Ishikawa (cell line): Measurements from ENCODE around the gene SEMA6D.

ENCODE experiments used
- CEBPB ChIP-seq: IDR thresholded peaks from 2 replicates; pipeline ENCODE4 v1.6.1; 2012
- CREB1 ChIP-seq: IDR thresholded peaks from 2 replicates; pipeline ENCODE4 v1.6.1; 2012; ENCODE audit warnings: low read depth
- EGR1 ChIP-seq: IDR thresholded peaks from 2 replicates; pipeline ENCODE4 v1.6.1; 2012
- EP300 ChIP-seq: IDR thresholded peaks from 2 replicates; pipeline ENCODE4 v1.6.1; 2012; ENCODE audit warnings: borderline replicate concordance
- FOXM1 ChIP-seq: IDR thresholded peaks from 2 replicates; pipeline ENCODE4 v1.6.1; 2012; ENCODE audit warnings: low read depth, borderline replicate concordance
- NFIC ChIP-seq: IDR thresholded peaks from 2 replicates; pipeline ENCODE4 v1.6.1; 2012
- RAD21 ChIP-seq: IDR thresholded peaks from 2 replicates; pipeline ENCODE4 v1.6.1; 2012; ENCODE audit warnings: low read depth
- TAF1 ChIP-seq: IDR thresholded peaks from 2 replicates; pipeline ENCODE4 v1.6.1; 2012; ENCODE audit warnings: low read depth, mild to moderate bottlenecking
- TCF12 ChIP-seq: IDR thresholded peaks from 2 replicates; pipeline ENCODE4 v1.6.1; 2012; ENCODE audit warnings: low read depth
- TEAD4 ChIP-seq: IDR thresholded peaks from 2 replicates; pipeline ENCODE4 v1.6.1; 2012
- YY1 ChIP-seq: IDR thresholded peaks from 2 replicates; pipeline ENCODE4 v1.6.1; 2012; ENCODE audit warnings: low read depth
- ZBTB7A ChIP-seq: IDR thresholded peaks from 2 replicates; pipeline ENCODE4 v1.6.1; 2012; ENCODE audit warnings: low read depth
- TF ChIP-seq, protein P1 (sequence below): IDR thresholded peaks from 2 replicates; pipeline ENCODE4 v1.6.1; 2012; ENCODE audit warnings: low read depth, mild to moderate bottlenecking
- TF ChIP-seq, protein P2 (sequence below): IDR thresholded peaks from 2 replicates; pipeline ENCODE4 v1.6.1; 2012
- TF ChIP-seq, protein P3 (sequence below): IDR thresholded peaks from 2 replicates; pipeline ENCODE4 v1.6.1; 2012

Gene SEMA6D

GRCh38 chr15:47727137-47727536 is 9.8 kb downstream of the SEMA6D start:
- TF ChIP-seq ZBTB7A (no peak), RAD21 (no peak), EP300 (no peak), CREB1 (no peak), EGR1 (no peak), YY1 (no peak), TAF1 (no peak), TEAD4 (no peak), CEBPB (no peak), TCF12 (no peak), FOXM1 (no peak), NFIC (no peak)
- TF ChIP-seq, protein P1, sequence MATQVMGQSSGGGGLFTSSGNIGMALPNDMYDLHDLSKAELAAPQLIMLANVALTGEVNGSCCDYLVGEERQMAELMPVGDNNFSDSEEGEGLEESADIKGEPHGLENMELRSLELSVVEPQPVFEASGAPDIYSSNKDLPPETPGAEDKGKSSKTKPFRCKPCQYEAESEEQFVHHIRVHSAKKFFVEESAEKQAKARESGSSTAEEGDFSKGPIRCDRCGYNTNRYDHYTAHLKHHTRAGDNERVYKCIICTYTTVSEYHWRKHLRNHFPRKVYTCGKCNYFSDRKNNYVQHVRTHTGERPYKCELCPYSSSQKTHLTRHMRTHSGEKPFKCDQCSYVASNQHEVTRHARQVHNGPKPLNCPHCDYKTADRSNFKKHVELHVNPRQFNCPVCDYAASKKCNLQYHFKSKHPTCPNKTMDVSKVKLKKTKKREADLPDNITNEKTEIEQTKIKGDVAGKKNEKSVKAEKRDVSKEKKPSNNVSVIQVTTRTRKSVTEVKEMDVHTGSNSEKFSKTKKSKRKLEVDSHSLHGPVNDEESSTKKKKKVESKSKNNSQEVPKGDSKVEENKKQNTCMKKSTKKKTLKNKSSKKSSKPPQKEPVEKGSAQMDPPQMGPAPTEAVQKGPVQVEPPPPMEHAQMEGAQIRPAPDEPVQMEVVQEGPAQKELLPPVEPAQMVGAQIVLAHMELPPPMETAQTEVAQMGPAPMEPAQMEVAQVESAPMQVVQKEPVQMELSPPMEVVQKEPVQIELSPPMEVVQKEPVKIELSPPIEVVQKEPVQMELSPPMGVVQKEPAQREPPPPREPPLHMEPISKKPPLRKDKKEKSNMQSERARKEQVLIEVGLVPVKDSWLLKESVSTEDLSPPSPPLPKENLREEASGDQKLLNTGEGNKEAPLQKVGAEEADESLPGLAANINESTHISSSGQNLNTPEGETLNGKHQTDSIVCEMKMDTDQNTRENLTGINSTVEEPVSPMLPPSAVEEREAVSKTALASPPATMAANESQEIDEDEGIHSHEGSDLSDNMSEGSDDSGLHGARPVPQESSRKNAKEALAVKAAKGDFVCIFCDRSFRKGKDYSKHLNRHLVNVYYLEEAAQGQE, result no peak
- TF ChIP-seq, protein P2, sequence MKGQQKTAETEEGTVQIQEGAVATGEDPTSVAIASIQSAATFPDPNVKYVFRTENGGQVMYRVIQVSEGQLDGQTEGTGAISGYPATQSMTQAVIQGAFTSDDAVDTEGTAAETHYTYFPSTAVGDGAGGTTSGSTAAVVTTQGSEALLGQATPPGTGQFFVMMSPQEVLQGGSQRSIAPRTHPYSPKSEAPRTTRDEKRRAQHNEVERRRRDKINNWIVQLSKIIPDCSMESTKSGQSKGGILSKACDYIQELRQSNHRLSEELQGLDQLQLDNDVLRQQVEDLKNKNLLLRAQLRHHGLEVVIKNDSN, result no peak
- TF ChIP-seq, protein P3, sequence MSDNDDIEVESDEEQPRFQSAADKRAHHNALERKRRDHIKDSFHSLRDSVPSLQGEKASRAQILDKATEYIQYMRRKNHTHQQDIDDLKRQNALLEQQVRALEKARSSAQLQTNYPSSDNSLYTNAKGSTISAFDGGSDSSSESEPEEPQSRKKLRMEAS, result no peak

DNA sequence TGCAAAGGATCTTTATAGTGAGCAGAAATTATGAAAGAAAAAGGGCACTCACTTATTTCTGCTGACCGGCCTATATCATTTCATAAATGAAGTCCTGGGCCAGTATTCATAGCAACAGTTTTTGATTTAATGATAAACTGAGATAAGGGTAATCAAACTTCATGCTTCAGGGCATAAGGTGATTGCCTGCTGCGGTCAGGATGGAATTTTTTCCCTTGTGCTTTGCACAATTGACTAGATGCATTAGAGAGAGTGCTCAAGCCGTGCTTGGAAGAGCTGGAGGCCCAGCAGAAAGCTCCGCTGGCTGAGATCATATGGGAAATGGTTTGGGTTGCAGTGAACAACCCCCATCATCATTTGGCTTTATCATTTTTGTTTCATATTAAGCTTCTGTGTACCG is 10.4 kb downstream of the SEMA6D start:
- TF ChIP-seq, protein P2, result no peak
- no peak for TF ChIP-seq EP300
- TF ChIP-seq RAD21, result no peak
- TF ChIP-seq TAF1, result no peak
- TF ChIP-seq, protein P3, result no peak
- no peak for TF ChIP-seq EGR1
- TF ChIP-seq NFIC, result no peak
- no peak for TF ChIP-seq TEAD4
- TF ChIP-seq, protein P1, result no peak
- no peak for TF ChIP-seq YY1

DNA sequence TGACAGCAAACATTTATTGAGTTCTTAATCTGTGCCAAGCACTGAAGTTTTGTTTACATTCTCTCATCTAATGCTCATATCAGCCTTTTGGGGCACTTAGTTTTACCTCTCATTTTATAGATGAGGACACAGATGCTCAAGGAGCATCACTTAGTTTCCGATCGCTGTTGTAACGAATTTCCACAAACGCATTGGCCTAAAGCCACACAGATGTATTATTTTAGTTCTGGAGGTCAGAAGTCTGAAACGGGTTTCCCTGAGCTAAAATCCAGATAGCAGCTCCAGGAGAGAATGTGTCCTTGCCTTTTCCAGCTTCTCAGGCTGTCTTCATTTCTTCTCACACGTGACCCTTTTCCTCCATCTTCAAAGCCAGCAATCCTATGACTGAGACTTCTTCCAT is 11.1 kb downstream of the SEMA6D start:
- no peak for TF ChIP-seq EP300
- TF ChIP-seq CEBPB, result no peak
- TF ChIP-seq NFIC, result no peak
- TF ChIP-seq FOXM1, result no peak
- TF ChIP-seq, protein P3, result no peak
- TF ChIP-seq, protein P2, result no peak
- TF ChIP-seq TCF12, result no peak
- TF ChIP-seq CREB1, result no peak
- no peak for TF ChIP-seq RAD21
- no peak for TF ChIP-seq YY1
- no peak for TF ChIP-seq TEAD4

- TF ChIP-seq CREB1 (no peak), TAF1 (no peak), TCF12 (no peak), ZBTB7A (no peak), EP300 (no peak), EGR1 (no peak), YY1 (no peak)
- TF ChIP-seq, protein P2, result no peak
- TF ChIP-seq, protein P3, result no peak
These were observed 11.6 kb downstream of the SEMA6D start for GRCh38 chr15:47728886-47729285.

DNA sequence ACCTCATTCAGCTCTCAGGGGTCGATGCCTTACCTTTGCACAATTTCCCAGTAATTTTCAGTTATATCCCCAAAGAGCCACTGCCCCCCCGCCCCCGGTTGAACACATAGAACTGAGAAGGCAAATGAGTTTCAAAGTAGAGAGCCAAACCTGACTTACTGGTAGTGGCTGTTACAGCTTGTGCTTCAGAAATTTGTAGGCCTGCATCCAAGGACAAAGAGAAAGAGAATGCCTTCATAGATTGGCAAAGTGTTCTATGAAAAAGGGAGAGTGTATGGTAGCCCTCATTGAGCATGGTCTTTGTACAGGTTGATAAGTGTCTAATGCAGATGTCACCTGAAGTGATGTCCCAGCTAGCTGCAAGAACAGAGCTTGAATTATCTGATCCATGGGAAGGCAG is 13.9 kb downstream of the SEMA6D start:
- TF ChIP-seq TAF1, result no peak
- TF ChIP-seq EP300, result no peak
- TF ChIP-seq, protein P1, result no peak
- TF ChIP-seq NFIC, result no peak
- TF ChIP-seq, protein P2, result no peak
- TF ChIP-seq FOXM1, result no peak
- TF ChIP-seq, protein P3, result no peak
- TF ChIP-seq CREB1, result no peak
- no peak for TF ChIP-seq YY1
- TF ChIP-seq ZBTB7A, result no peak
- TF ChIP-seq TCF12, result no peak
- TF ChIP-seq TEAD4, result no peak
- TF ChIP-seq RAD21, result no peak
